Urinary bladder (tissue), 4 donors: ENCODE results near the gene LYL1. TPM values are rescaled to one million over a fixed set of nuclear protein-coding genes. Genes with fewer than 3 reads are reported as not detected.

Experiments used
- DNase-seq: peaks from one replicate; pipeline ENCODE4 v3.0.0-alpha.2; 2015; ENCODE audit errors: extremely low spot score
- H3K27ac ChIP-seq: one replicate; pipeline ENCODE4 v1.5.1; 2013; ENCODE audit warnings: low read depth, mild to moderate bottlenecking, moderate library complexity
- H3K36me3 ChIP-seq: one replicate; pipeline ENCODE4 v1.6.1; 2013; ENCODE audit warnings: mild to moderate bottlenecking, moderate library complexity; ENCODE audit not compliant: insufficient read depth
- H3K4me1 ChIP-seq: one replicate; pipeline ENCODE4 v1.6.1; 2013; ENCODE audit warnings: mild to moderate bottlenecking, moderate library complexity; ENCODE audit not compliant: insufficient read depth
- H3K4me3 ChIP-seq: one replicate; pipeline ENCODE4 v1.5.1; 2013; ENCODE audit warnings: low read depth, low read length
- WGBS: extraction: QIAGEN DNeasy Blood & Tissue Kit; methylation state at CpG from one replicate; pipeline ENCODE4 v1.1.7; 2013; 5-methylcytosine and 5-hydroxymethylcytosine counted together
- polyA plus RNA-seq: library from polyadenylated mRNA; stranded (reverse); fragments of 200-250 nt; gene quantifications from one replicate; pipeline ENCODE4 v1.2.3, GENCODE V29; 2013
- total RNA-seq: library from RNA; depleted of rRNA; stranded (reverse); fragments of >200 nt; gene quantifications from one replicate; pipeline ENCODE4 v1.2.3, GENCODE V29; 2014
- donor health status: healthy with polysubstance abuse.
- donor health status: healthy.

Gene LYL1
- total and polyA plus RNA-seq, 2 donors = 4.8 to 15.7 TPM

DNA sequence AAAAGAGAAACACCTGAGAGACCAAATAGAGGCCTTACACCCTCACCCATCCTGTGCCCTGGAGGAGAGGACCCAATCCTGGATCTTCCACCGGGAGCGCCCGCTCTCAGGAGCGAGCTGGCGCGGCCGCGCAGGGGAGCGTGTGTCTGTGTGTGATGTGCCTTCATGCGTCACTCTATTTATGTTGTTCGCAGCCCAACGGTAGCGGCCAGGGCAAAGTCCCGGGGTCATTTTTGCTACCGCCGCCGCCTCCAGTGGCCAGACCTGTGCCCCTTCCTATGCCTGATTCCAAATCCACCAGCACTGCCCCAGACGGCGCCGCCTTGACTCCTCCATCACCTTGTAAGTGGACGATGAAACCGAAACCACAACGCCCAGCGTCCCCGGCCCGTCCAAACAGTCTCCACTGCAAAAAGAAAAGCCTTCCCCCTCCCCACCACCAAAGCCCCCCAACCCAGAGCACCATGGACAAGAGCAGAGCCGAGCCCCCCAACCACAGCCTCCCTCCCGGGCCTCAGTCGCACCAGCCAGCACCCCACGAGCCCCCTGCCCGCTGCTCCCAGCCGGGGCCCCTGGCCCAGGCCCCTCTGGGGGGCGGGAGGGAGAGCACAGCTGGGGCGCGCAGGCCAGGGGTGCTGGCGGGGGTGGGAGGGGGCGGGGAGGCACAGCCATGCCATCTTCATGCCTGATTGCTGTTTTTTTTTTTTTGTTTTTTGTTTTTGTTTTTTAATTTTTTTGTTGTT lies 14.7 kb downstream of the LYL1 start:
- H3K4me1 ChIP-seq = no peaks in the 10 kb centered on the region
- H3K27ac ChIP-seq = no peak overlapping the region
- peaks cover 2% of the 10 kb centered on the region for H3K36me3 ChIP-seq

GRCh38 chr19:13087295-13087694 lies 15.4 kb downstream of the LYL1 start:
- Histone ChIP-seq H3K4me1 (no peaks in the 10 kb centered on the region), H3K36me3 (peaks cover 2% of the 10 kb centered on the region), H3K27ac (no peak overlapping the region), H3K4me3 (no peak overlapping the region)
- DNase-seq = no peak
- WGBS = 84% methylated on average over 12 of the region's 12 CpGs

More for the DNA sequence above, 14.7 kb downstream of the LYL1 start:
- 84% methylated on average over 37 of the region's 37 CpGs for WGBS
- no peak overlapping the region for H3K4me3 ChIP-seq
- no peak for DNase-seq

- 66% methylated on average over 2 of the region's 2 CpGs for WGBS
- H3K27ac ChIP-seq = no peak overlapping the region
- no peak for DNase-seq
- no peak overlapping the region for H3K4me3 ChIP-seq
- H3K36me3 ChIP-seq = peaks cover 2% of the 10 kb centered on the region
- H3K4me1 ChIP-seq = no peaks in the 10 kb centered on the region
These were observed 16.3 kb downstream of the LYL1 start for GRCh38 chr19:13086341-13086740.

DNA sequence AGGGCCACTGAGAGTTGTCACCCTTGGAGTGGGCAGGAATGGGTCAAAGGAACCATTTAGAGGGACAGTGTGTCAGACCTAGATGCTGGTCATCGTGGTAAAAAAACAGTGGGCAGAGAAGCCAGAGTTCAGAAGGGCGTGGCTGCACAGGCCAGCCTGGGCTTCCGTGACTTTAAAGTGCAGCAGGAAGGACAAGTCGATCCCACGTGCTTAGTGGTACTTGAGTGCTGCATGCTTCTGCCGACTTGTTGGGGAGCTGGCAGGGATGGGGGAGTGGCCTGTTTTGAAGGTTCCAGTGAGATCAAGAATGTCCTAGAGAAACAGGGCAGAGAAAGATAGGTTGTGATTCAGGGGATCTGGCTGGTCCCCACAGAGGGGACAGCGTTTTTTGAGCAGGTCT lies 17.0 kb downstream of the LYL1 start:
- DNase-seq = no peak

GRCh38 chr19:13083627-13084026 lies 19.0 kb downstream of the LYL1 start:
- Histone ChIP-seq H3K4me3 (no peak overlapping the region), H3K4me1 (peaks cover 2% of the 10 kb centered on the region), H3K36me3 (peaks cover 2% of the 10 kb centered on the region), H3K27ac (no peak overlapping the region)
- 81% methylated on average over 9 of the region's 9 CpGs for WGBS
- DNase-seq = no peak

More for the DNA sequence above, 17.0 kb downstream of the LYL1 start:
- H3K36me3 ChIP-seq = peaks cover 2% of the 10 kb centered on the region
- H3K27ac ChIP-seq = no peak overlapping the region
- no peak overlapping the region for H3K4me3 ChIP-seq
- WGBS = 46% methylated on average over 7 of the region's 7 CpGs
- no peaks in the 10 kb centered on the region for H3K4me1 ChIP-seq

- peaks cover 2% of the 10 kb centered on the region for H3K4me1 ChIP-seq
- H3K36me3 ChIP-seq = peaks cover 2% of the 10 kb centered on the region
- DNase-seq = no peak
- no peak overlapping the region for H3K4me3 ChIP-seq
- 72% methylated on average over 7 of the region's 7 CpGs for WGBS
- no peak overlapping the region for H3K27ac ChIP-seq
These were observed 19.7 kb downstream of the LYL1 start for GRCh38 chr19:13083008-13083404.

GRCh38 chr19:13082192-13083007 lies 20.3 kb downstream of the LYL1 start:
- WGBS = 53% methylated on average over 14 of the region's 14 CpGs
- no peak overlapping the region for H3K4me3 ChIP-seq
- no peaks in the 10 kb centered on the region for H3K36me3 ChIP-seq
- DNase-seq = no peak
- H3K4me1 ChIP-seq = peaks cover 2% of the 10 kb centered on the region
- no peak overlapping the region for H3K27ac ChIP-seq

GRCh38 chr19:13079542-13079986 lies 23.1 kb downstream of the LYL1 start:
- H3K36me3 ChIP-seq = no peaks in the 10 kb centered on the region
- H3K27ac ChIP-seq = peak overlapping the region; percentile 67
- peak; percentile 84 for DNase-seq
- peaks cover 2% of the 10 kb centered on the region for H3K4me1 ChIP-seq
- WGBS = 20% methylated on average over 16 of the region's 16 CpGs
- no peak overlapping the region for H3K4me3 ChIP-seq

DNA sequence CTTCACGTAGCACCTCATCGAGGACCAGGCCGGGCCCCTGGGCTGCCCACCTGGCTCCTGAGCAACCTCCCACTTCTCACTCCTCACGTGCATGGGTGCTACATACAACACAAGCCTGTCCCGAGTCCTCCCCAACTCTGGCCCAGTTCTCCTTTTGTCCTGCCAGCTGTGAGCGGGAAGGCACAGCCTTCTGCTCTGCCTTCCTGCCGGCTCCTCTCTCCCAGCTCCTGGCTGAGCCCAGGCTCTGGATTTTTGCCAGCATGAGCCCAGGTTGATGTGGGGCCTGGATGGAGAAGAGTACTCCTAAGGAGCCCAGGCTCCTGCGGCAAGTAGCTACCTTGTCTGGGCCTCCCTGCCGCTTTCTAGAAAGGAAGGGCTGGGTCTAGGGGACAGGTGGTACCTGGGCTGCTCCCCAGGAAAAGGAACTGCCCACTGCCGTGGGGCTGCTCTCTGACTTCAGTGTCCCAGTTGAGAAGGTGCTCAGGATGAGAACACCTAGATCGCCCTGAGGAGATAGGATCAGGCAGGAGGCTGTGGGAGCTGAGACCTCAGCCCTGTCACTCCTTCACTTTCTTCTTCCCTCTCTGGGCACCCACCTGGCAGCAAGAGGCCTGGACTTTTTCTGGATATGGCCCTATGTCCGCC lies 23.6 kb downstream of the LYL1 start:
- Histone ChIP-seq H3K4me1 (peaks cover 2% of the 10 kb centered on the region), H3K4me3 (no peak overlapping the region), H3K27ac (peak overlapping the region; percentile 67), H3K36me3 (no peaks in the 10 kb centered on the region)
- DNase-seq = no peak
- 42% methylated on average over 12 of the region's 12 CpGs for WGBS

- WGBS = 66% methylated on average over 10 of the region's 10 CpGs
- Histone ChIP-seq H3K27ac (peak overlapping the region; percentile 67), H3K4me3 (no peak overlapping the region), H3K4me1 (peaks cover 2% of the 10 kb centered on the region), H3K36me3 (no peaks in the 10 kb centered on the region)
- DNase-seq = no peak
These were observed 24.3 kb downstream of the LYL1 start for GRCh38 chr19:13078381-13078780.

DNA sequence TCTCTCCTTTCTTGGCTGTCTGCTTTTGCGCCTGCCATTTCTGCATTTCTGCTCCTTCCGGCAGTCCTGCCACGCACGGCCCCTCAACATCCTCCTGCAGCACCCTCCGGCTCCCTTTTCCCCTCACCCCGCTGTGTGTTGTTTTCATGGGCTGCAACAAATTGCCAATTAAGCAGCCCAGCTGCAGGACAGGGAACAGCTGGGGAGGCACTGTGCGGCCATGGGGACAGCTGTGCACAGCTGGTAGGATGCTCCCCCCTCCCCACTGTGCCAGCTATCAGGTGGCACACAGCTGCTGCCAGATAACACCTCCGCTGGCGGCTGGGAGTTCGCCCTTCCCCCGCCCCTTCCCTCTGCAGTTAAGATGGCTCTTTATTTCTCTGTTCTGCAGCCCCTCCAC lies 25.4 kb downstream of the LYL1 start:
- H3K4me3 ChIP-seq = no peak overlapping the region
- DNase-seq = no peak
- no peaks in the 10 kb centered on the region for H3K36me3 ChIP-seq
- H3K27ac ChIP-seq = no peak overlapping the region
- WGBS = 57% methylated on average over 11 of the region's 11 CpGs
- H3K4me1 ChIP-seq = peaks cover 2% of the 10 kb centered on the region

- H3K27ac ChIP-seq = no peak overlapping the region
- WGBS = 34% methylated on average over 6 of the region's 6 CpGs
- no peak for DNase-seq
- peaks cover 2% of the 10 kb centered on the region for H3K4me1 ChIP-seq
- no peaks in the 10 kb centered on the region for H3K36me3 ChIP-seq
- no peak overlapping the region for H3K4me3 ChIP-seq
These were observed 25.9 kb downstream of the LYL1 start for GRCh38 chr19:13076787-13077186.

DNA sequence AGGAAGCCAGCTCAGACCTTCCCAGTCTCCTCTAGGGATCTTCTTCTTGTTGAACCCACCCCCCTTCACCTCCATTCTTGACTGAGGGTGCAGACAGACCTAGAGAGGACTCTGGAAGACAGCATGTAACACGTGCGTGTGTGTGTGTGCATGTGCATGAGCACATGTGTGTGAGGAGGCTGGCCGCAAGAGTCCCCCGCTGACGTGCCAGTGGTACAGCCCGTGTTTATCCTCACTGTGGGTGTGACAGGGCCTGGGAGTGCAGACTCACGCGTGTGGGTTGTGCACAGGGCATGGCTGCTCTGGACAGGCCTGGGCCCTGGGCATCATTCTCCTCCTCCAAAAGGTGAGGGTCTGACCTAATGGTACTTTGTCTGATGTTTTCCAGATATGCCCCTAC lies 26.3 kb downstream of the LYL1 start:
- WGBS = 41% methylated on average over 8 of the region's 8 CpGs
- no peaks in the 10 kb centered on the region for H3K36me3 ChIP-seq

More for the DNA sequence above, 26.3 kb downstream of the LYL1 start:
- Histone ChIP-seq H3K4me3 (no peak overlapping the region), H3K4me1 (peaks cover 2% of the 10 kb centered on the region), H3K27ac (no peak overlapping the region)
- DNase-seq = no peak
